GM23338 (cell line): Measurements from ENCODE around the gene PDE4B. TPM values are rescaled to one million over a fixed set of nuclear protein-coding genes. Genes with fewer than 3 reads are reported as not detected.

Experiments
- ATAC-seq: fragments of 200-7000 bp; cut with Tn5 transposase; 3 replicates; pipeline ENCODE4 v1.9.1; 2020
- DNase-seq: peaks from one replicate; pipeline ENCODE4 v3.0.0-alpha.2; 2015; ENCODE audit warnings: low spot score
- H2AFZ ChIP-seq: fragments of 200-600 bp; sonication (generic); 2 replicates; pipeline ENCODE4 v1.8.0; 2016; ENCODE audit warnings: antibody characterized with exemption, mild to moderate bottlenecking, moderate library complexity
- H3F3A ChIP-seq: fragments of 200-600 bp; sonication (generic); replicated peaks from 2 replicates; pipeline ENCODE4 v1.8.0; 2017; ENCODE audit warnings: antibody characterized with exemption, mixed run types, low read depth
- H3K27ac ChIP-seq: fragments of 200-600 bp; sonication (generic); 2 replicates; pipeline ENCODE4 v1.6.1; 2016; ENCODE audit warnings: low read depth
- H3K27me3 ChIP-seq: fragments of 200-600 bp; sonication (generic); 2 replicates; pipeline ENCODE4 v1.8.0; 2016; ENCODE audit warnings: mild to moderate bottlenecking, mixed run types, moderate library complexity; ENCODE audit not compliant: insufficient read depth
- H3K36me3 ChIP-seq: fragments of 200-600 bp; sonication (generic); 2 replicates; pipeline ENCODE4 v1.8.0; 2016; ENCODE audit warnings: mild to moderate bottlenecking; ENCODE audit not compliant: insufficient read depth
- H3K4me1 ChIP-seq: fragments of 200-600 bp; sonication (generic); 2 replicates; pipeline ENCODE4 v1.8.0; 2016; ENCODE audit warnings: mild to moderate bottlenecking, moderate library complexity; ENCODE audit not compliant: insufficient read depth
- H3K4me2 ChIP-seq: fragments of 200-600 bp; sonication (generic); 2 replicates; pipeline ENCODE4 v1.7.1; 2017; ENCODE audit warnings: mixed run types
- H3K4me3 ChIP-seq: fragments of 200-600 bp; sonication (generic); 2 replicates; pipeline ENCODE4 v1.6.1; 2016; ENCODE audit warnings: mixed run types
- H3K79me2 ChIP-seq: fragments of 200-600 bp; sonication (generic); replicated peaks from 2 replicates; pipeline ENCODE4 v1.8.0; 2017; ENCODE audit warnings: mild to moderate bottlenecking; ENCODE audit not compliant: insufficient read depth
- H3K9me2 ChIP-seq: fragments of 200-600 bp; sonication (generic); 2 replicates; pipeline ENCODE4 v1.8.0; 2017; ENCODE audit not compliant: insufficient read depth
- H4K20me1 ChIP-seq: fragments of 200-600 bp; sonication (generic); replicated peaks from 2 replicates; pipeline ENCODE4 v1.8.0; 2017; ENCODE audit warnings: mild to moderate bottlenecking; ENCODE audit not compliant: insufficient read depth
- H3K27ac Mint-ChIP-seq: 2 replicates; pipeline ENCODE4 v1.8.0; 2020; ENCODE audit warnings: inconsistent platforms, mild to moderate bottlenecking, moderate library complexity, mixed read lengths
- H3K27me3 Mint-ChIP-seq: 3 replicates; pipeline ENCODE4 v1.8.0; 2022; ENCODE audit warnings: low read depth, mild to moderate bottlenecking, moderate library complexity, mixed read lengths, inconsistent platforms; ENCODE audit not compliant: insufficient read depth, poor library complexity
- H3K36me3 Mint-ChIP-seq: 3 replicates; pipeline ENCODE4 v1.8.0; 2021; ENCODE audit warnings: low read depth, mild to moderate bottlenecking, inconsistent platforms, moderate library complexity, mixed read lengths
- H3K4me1 Mint-ChIP-seq: 3 replicates; pipeline ENCODE4 v1.8.0; 2020; ENCODE audit warnings: mild to moderate bottlenecking, inconsistent platforms, mixed read lengths
- H3K4me3 Mint-ChIP-seq: 3 replicates; pipeline ENCODE4 v1.8.0; 2021; ENCODE audit warnings: moderate library complexity, mild to moderate bottlenecking, inconsistent platforms, mixed read lengths
- H3K9me3 Mint-ChIP-seq: 3 replicates; pipeline ENCODE4 v1.8.0; 2020; ENCODE audit warnings: moderate library complexity, mild to moderate bottlenecking, inconsistent platforms, mixed read lengths
- CREB1 ChIP-seq: fragments of 250-450 bp; sonication (Bioruptor Pico); IDR thresholded peaks from 2 replicates; pipeline ENCODE4 v1.5.0; 2020; ENCODE audit warnings: low read depth, mild to moderate bottlenecking, moderate library complexity
- CTCF ChIP-seq, 2 experiments: fragments of 200-600 bp in 1 of 2; sonication (generic) in 1 of 2; conservative IDR thresholded peaks; 2 replicates each; pipeline versions ENCODE4 v1.5.1 to v1.6.1; 2016 to 2017; ENCODE audit warnings: antibody characterized with exemption in 2 of 2, low read depth in 2 of 2, mild to moderate bottlenecking in 2 of 2, moderate library complexity in 1 of 2
- EZH2 ChIP-seq: fragments of 200-600 bp; sonication (generic); IDR thresholded peaks from one replicate; pipeline ENCODE4 v1.8.0; 2017; ENCODE audit warnings: antibody characterized with exemption, mild to moderate bottlenecking, low read depth; ENCODE audit not compliant: unreplicated experiment
- EZH2phosphoT487 ChIP-seq: fragments of 200-600 bp; sonication (generic); IDR thresholded peaks from one replicate; pipeline ENCODE4 v1.8.1; 2018; ENCODE audit warnings: antibody characterized with exemption; ENCODE audit not compliant: unreplicated experiment
- JUNB ChIP-seq: IDR thresholded peaks from one replicate; pipeline ENCODE4 v1.6.1; 2016; ENCODE audit warnings: antibody characterized with exemption; ENCODE audit not compliant: unreplicated experiment
- POLR2AphosphoS5 ChIP-seq: IDR thresholded peaks from 2 replicates; pipeline ENCODE4 v1.6.1; 2016; ENCODE audit warnings: antibody characterized with exemption, low read depth
- STAT1 ChIP-seq: IDR thresholded peaks from one replicate; pipeline ENCODE4 v1.6.1; 2016; ENCODE audit warnings: antibody characterized with exemption; ENCODE audit not compliant: unreplicated experiment
- ZNF114 ChIP-seq: fragments of 250-450 bp; sonication (Bioruptor Pico); IDR thresholded peaks from 2 replicates; pipeline ENCODE4 v1.5.0; 2020; ENCODE audit warnings: mild to moderate bottlenecking, moderate library complexity
- ZNF462 ChIP-seq: fragments of 250-450 bp; sonication (Bioruptor Pico); IDR thresholded peaks from 2 replicates; pipeline ENCODE4 v1.5.0; 2020; ENCODE audit warnings: mild to moderate bottlenecking, moderate library complexity
- polyA plus RNA-seq: library from polyadenylated mRNA; unstranded; fragments of >200 nt; fragmentation: Nextera tagmentation; extraction: Ambion mirVana; gene quantifications from 2 replicates; pipeline ENCODE4 v1.2.1, GENCODE V29; 2016
- total RNA-seq: library from RNA; depleted of rRNA; stranded (reverse); fragments of >200 nt; shearing (Covaris generic); gene quantifications from 2 replicates; pipeline ENCODE4 v1.2.3, GENCODE V29; 2014
- TF ChIP-seq, protein P1 (sequence below): IDR thresholded peaks from one replicate; pipeline ENCODE4 v1.6.1; 2018; ENCODE audit warnings: antibody characterized with exemption; ENCODE audit not compliant: unreplicated experiment

Gene PDE4B
- total and polyA plus RNA-seq, 2 experiments from 2014 or later: 14.0 to 25.6 TPM

- H2AFZ ChIP-seq: no peak overlapping the region
- peaks cover 13% of the 10 kb centered on the region for H3K9me2 ChIP-seq
- H3K36me3 Mint-ChIP-seq: no peaks in the 10 kb centered on the region
- DNase-seq (no peak), ATAC-seq (no peak)
- no peak overlapping the region for H3K4me2 ChIP-seq
- H3K27ac Mint-ChIP-seq: no peak overlapping the region
- H3K4me1 ChIP-seq: no peaks in the 10 kb centered on the region
- H3F3A ChIP-seq: no peaks in the 10 kb centered on the region
- H3K27me3 Mint-ChIP-seq: no peaks in the 10 kb centered on the region
- H3K36me3 ChIP-seq: no peaks in the 10 kb centered on the region
- H3K9me3 Mint-ChIP-seq: no peaks in the 10 kb centered on the region
- no peaks in the 10 kb centered on the region for H3K79me2 ChIP-seq
- no peak overlapping the region for H3K4me3 Mint-ChIP-seq
- H3K4me1 Mint-ChIP-seq: no peaks in the 10 kb centered on the region
- TF ChIP-seq EZH2phosphoT487 (no peak), STAT1 (no peak), ZNF114 (CRISPR knock-in tag) (no peak), POLR2AphosphoS5 (no peak)
- no peak overlapping the region for H3K27ac ChIP-seq
- H4K20me1 ChIP-seq: no peaks in the 10 kb centered on the region
- no peak overlapping the region for H3K4me3 ChIP-seq
- H3K27me3 ChIP-seq: no peaks in the 10 kb centered on the region
These were observed 510.1 kb downstream of the PDE4B start for GRCh38 chr1:66302815-66303214.

GRCh38 chr1:66303646-66304045 lies 511.0 kb downstream of the PDE4B start:
- Mint-ChIP-seq H3K9me3 (no peaks in the 10 kb centered on the region), H3K36me3 (no peaks in the 10 kb centered on the region), H3K27me3 (no peaks in the 10 kb centered on the region), H3K4me3 (no peak overlapping the region), H3K27ac (no peak overlapping the region), H3K4me1 (no peaks in the 10 kb centered on the region)
- Histone ChIP-seq H3F3A (no peaks in the 10 kb centered on the region), H4K20me1 (no peaks in the 10 kb centered on the region), H3K79me2 (no peaks in the 10 kb centered on the region), H3K36me3 (no peaks in the 10 kb centered on the region), H3K4me1 (no peaks in the 10 kb centered on the region), H3K27ac (no peak overlapping the region), H2AFZ (no peak overlapping the region), H3K4me3 (no peak overlapping the region), H3K27me3 (no peaks in the 10 kb centered on the region), H3K4me2 (no peak overlapping the region), H3K9me2 (peaks cover 13% of the 10 kb centered on the region)
- TF ChIP-seq, protein P1, sequence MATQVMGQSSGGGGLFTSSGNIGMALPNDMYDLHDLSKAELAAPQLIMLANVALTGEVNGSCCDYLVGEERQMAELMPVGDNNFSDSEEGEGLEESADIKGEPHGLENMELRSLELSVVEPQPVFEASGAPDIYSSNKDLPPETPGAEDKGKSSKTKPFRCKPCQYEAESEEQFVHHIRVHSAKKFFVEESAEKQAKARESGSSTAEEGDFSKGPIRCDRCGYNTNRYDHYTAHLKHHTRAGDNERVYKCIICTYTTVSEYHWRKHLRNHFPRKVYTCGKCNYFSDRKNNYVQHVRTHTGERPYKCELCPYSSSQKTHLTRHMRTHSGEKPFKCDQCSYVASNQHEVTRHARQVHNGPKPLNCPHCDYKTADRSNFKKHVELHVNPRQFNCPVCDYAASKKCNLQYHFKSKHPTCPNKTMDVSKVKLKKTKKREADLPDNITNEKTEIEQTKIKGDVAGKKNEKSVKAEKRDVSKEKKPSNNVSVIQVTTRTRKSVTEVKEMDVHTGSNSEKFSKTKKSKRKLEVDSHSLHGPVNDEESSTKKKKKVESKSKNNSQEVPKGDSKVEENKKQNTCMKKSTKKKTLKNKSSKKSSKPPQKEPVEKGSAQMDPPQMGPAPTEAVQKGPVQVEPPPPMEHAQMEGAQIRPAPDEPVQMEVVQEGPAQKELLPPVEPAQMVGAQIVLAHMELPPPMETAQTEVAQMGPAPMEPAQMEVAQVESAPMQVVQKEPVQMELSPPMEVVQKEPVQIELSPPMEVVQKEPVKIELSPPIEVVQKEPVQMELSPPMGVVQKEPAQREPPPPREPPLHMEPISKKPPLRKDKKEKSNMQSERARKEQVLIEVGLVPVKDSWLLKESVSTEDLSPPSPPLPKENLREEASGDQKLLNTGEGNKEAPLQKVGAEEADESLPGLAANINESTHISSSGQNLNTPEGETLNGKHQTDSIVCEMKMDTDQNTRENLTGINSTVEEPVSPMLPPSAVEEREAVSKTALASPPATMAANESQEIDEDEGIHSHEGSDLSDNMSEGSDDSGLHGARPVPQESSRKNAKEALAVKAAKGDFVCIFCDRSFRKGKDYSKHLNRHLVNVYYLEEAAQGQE: no peak
- TF ChIP-seq JUNB: no peak
- TF ChIP-seq EZH2: no peak
- TF ChIP-seq CTCF (conservative IDR thresholded peaks at IDR 0.05; ENCODE audit: low read depth in 2 of 2): no peak
- no peak for TF ChIP-seq ZNF114 (CRISPR knock-in tag)
- TF ChIP-seq EZH2phosphoT487: no peak
- no peak for TF ChIP-seq ZNF462 (CRISPR knock-in tag)
- no peak for TF ChIP-seq CREB1 (CRISPR knock-in tag)
- no peak for TF ChIP-seq STAT1
- TF ChIP-seq POLR2AphosphoS5: no peak
- DNase-seq: no peak
- ATAC-seq: no peak
